Ishikawa (cell line): Measurements from ENCODE around the gene TMED9.

Experiments
- CEBPB ChIP-seq: IDR thresholded peaks from 2 replicates; pipeline ENCODE4 v1.6.1; 2012
- CREB1 ChIP-seq: IDR thresholded peaks from 2 replicates; pipeline ENCODE4 v1.6.1; 2012; ENCODE audit warnings: low read depth
- EGR1 ChIP-seq: IDR thresholded peaks from 2 replicates; pipeline ENCODE4 v1.6.1; 2012
- EP300 ChIP-seq: IDR thresholded peaks from 2 replicates; pipeline ENCODE4 v1.6.1; 2012; ENCODE audit warnings: borderline replicate concordance
- FOXM1 ChIP-seq: IDR thresholded peaks from 2 replicates; pipeline ENCODE4 v1.6.1; 2012; ENCODE audit warnings: low read depth, borderline replicate concordance
- MAX ChIP-seq: IDR thresholded peaks from 2 replicates; pipeline ENCODE4 v1.6.1; 2012
- NFIC ChIP-seq: IDR thresholded peaks from 2 replicates; pipeline ENCODE4 v1.6.1; 2012
- RAD21 ChIP-seq: IDR thresholded peaks from 2 replicates; pipeline ENCODE4 v1.6.1; 2012; ENCODE audit warnings: low read depth
- REST ChIP-seq: IDR thresholded peaks from 2 replicates; pipeline ENCODE4 v1.6.1; 2012; ENCODE audit warnings: low read depth, mild to moderate bottlenecking
- TAF1 ChIP-seq: IDR thresholded peaks from 2 replicates; pipeline ENCODE4 v1.6.1; 2012; ENCODE audit warnings: low read depth, mild to moderate bottlenecking
- TCF12 ChIP-seq: IDR thresholded peaks from 2 replicates; pipeline ENCODE4 v1.6.1; 2012; ENCODE audit warnings: low read depth
- TEAD4 ChIP-seq: IDR thresholded peaks from 2 replicates; pipeline ENCODE4 v1.6.1; 2012
- USF1 ChIP-seq: IDR thresholded peaks from 2 replicates; pipeline ENCODE4 v1.6.1; 2012
- YY1 ChIP-seq: IDR thresholded peaks from 2 replicates; pipeline ENCODE4 v1.6.1; 2012; ENCODE audit warnings: low read depth
- ZBTB7A ChIP-seq: IDR thresholded peaks from 2 replicates; pipeline ENCODE4 v1.6.1; 2012; ENCODE audit warnings: low read depth

TMED9 gene

GRCh38 chr5:177554474-177555111 is 37.4 kb upstream of the TMED9 start, which contains the start of gene FAM193B:
Gene FAM193B, minus strand, starts transcription at chr5:177554563. Its CDS starts 105 bp downstream, at chr5:177554458.
- peak; percentile 99 for TF ChIP-seq YY1
- TF ChIP-seq TCF12 = 0 out of 2 replicates have a peak, but pooled peaks have one; percentile 30
- no peak for TF ChIP-seq TEAD4
- no peak for TF ChIP-seq CREB1
- TF ChIP-seq RAD21 = no peak
- peak; percentile 53 for TF ChIP-seq USF1
- peak; percentile 36; the same call in 1 of the 2 replicates for TF ChIP-seq TAF1
- no peak for TF ChIP-seq CEBPB
- no peak; the same call in 1 of the 2 replicates for TF ChIP-seq EP300
- TF ChIP-seq NFIC = peak; percentile 49
- TF ChIP-seq FOXM1 = no peak
- no peak for TF ChIP-seq ZBTB7A
- peak; percentile 75 for TF ChIP-seq EGR1
- no peak; the same call in 1 of the 2 replicates for TF ChIP-seq MAX
- no peak for TF ChIP-seq REST

GRCh38 chr5:177555228-177555627 is 36.8 kb upstream of the TMED9 start:
- TF ChIP-seq MAX (no peak), RAD21 (no peak), TEAD4 (no peak), EGR1 (no peak), ZBTB7A (no peak), FOXM1 (no peak), TCF12 (no peak), TAF1 (no peak), USF1 (no peak), EP300 (no peak), CEBPB (no peak), NFIC (no peak), YY1 (no peak), REST (no peak), CREB1 (no peak)

- no peak for TF ChIP-seq YY1
- TF ChIP-seq MAX = no peak
- TF ChIP-seq TCF12 = no peak
- TF ChIP-seq TAF1 = no peak
Observed at GRCh38 chr5:177555665-177556064, 36.3 kb upstream of the TMED9 start.

- peak; percentile 81 for TF ChIP-seq USF1
- no peak for TF ChIP-seq FOXM1
Observed at GRCh38 chr5:177557041-177557647, 34.9 kb upstream of the TMED9 start.

- TF ChIP-seq YY1 (no peak), TCF12 (no peak), FOXM1 (no peak), MAX (no peak), NFIC (no peak), USF1 (no peak), REST (no peak), TAF1 (no peak), TEAD4 (no peak), EP300 (no peak), CREB1 (no peak), RAD21 (no peak), ZBTB7A (no peak), EGR1 (no peak), CEBPB (no peak)
Observed at GRCh38 chr5:177557796-177558195, 34.2 kb upstream of the TMED9 start.
